SK-N-SH treated with all-trans-retinoic acid at 6 μM for 48 hours (cell line): ENCODE results near the gene TRMT61A.
A peak's percentile ranks its signal among the peaks of the same experiment; 100 is the strongest.

Experiments used
- ATAC-seq: fragments of 200-7000 bp; cut with Tn5 transposase; 3 replicates; pipeline ENCODE4 v1.9.1; 2020; ENCODE audit warnings: mild to moderate bottlenecking, moderate library complexity
- ARNTL ChIP-seq: fragments of 450-650 bp; formaldehyde crosslinking; IDR thresholded peaks from 2 replicates; pipeline ENCODE4 v1.5.0; 2020; ENCODE audit warnings: low read depth, mild to moderate bottlenecking, moderate library complexity, borderline replicate concordance
- BACH2 ChIP-seq: fragments of 250-450 bp; sonication (Bioruptor Pico); IDR thresholded peaks from 2 replicates; pipeline ENCODE4 v1.9.0; 2021; ENCODE audit warnings: mild to moderate bottlenecking, borderline replicate concordance
- CREB5 ChIP-seq: fragments of 250-450 bp; sonication (Bioruptor Pico); IDR thresholded peaks from 2 replicates; pipeline ENCODE4 v1.5.1; 2020; ENCODE audit warnings: low read depth, mild to moderate bottlenecking, moderate library complexity
- CSDC2 ChIP-seq: fragments of 250-450 bp; sonication (Bioruptor Pico); IDR thresholded peaks from 2 replicates; pipeline ENCODE4 v1.5.0; 2020; ENCODE audit warnings: mild to moderate bottlenecking, moderate library complexity
- CSRNP3 ChIP-seq: fragments of 250-450 bp; sonication (Bioruptor Pico); IDR thresholded peaks from 2 replicates; pipeline ENCODE4 v1.5.1; 2021; ENCODE audit warnings: mild to moderate bottlenecking, moderate library complexity
- ESRRG ChIP-seq: fragments of 250-450 bp; sonication (Bioruptor Pico); IDR thresholded peaks from 2 replicates; pipeline ENCODE4 v1.6.1; 2021; ENCODE audit warnings: mild to moderate bottlenecking
- GLIS3 ChIP-seq: fragments of 250-450 bp; sonication (Bioruptor Pico); IDR thresholded peaks from 2 replicates; pipeline ENCODE4 v1.5.0; 2020; ENCODE audit warnings: mild to moderate bottlenecking, moderate library complexity
- OSR1 ChIP-seq: fragments of 250-450 bp; sonication (Bioruptor Pico); IDR thresholded peaks from 2 replicates; pipeline ENCODE4 v1.8.0; 2022; ENCODE audit warnings: moderate library complexity, mild to moderate bottlenecking, inconsistent platforms
- PATZ1 ChIP-seq: fragments of 250-450 bp; sonication (Bioruptor Pico); IDR thresholded peaks from 2 replicates; pipeline ENCODE4 v1.8.0; 2020; ENCODE audit warnings: mild to moderate bottlenecking, moderate library complexity, borderline replicate concordance
- POU6F1 ChIP-seq: fragments of 250-450 bp; sonication (Bioruptor Pico); IDR thresholded peaks from 2 replicates; pipeline ENCODE4 v1.8.0; 2021; ENCODE audit warnings: low read depth, mild to moderate bottlenecking, moderate library complexity, borderline replicate concordance
- PPARA ChIP-seq: fragments of 250-450 bp; sonication (Bioruptor Pico); IDR thresholded peaks from 2 replicates; pipeline ENCODE4 v1.5.0; 2020; ENCODE audit warnings: mild to moderate bottlenecking, borderline replicate concordance
- RARB ChIP-seq: fragments of 250-450 bp; sonication (Bioruptor Pico); IDR thresholded peaks from 2 replicates; pipeline ENCODE4 v1.8.0; 2021; ENCODE audit warnings: mild to moderate bottlenecking, moderate library complexity
- SNAI2 ChIP-seq: fragments of 250-450 bp; sonication (Bioruptor Pico); IDR thresholded peaks from 2 replicates; pipeline ENCODE4 v1.5.0; 2020; ENCODE audit warnings: mild to moderate bottlenecking, moderate library complexity
- TCF4 ChIP-seq: fragments of 250-450 bp; sonication (Bioruptor Pico); IDR thresholded peaks from 2 replicates; pipeline ENCODE4 v1.8.0; 2021; ENCODE audit warnings: mild to moderate bottlenecking, moderate library complexity, borderline replicate concordance
- ZC3H10 ChIP-seq: fragments of 250-450 bp; sonication (Bioruptor Pico); IDR thresholded peaks from 2 replicates; pipeline ENCODE4 v1.5.1; 2021; ENCODE audit warnings: mild to moderate bottlenecking, moderate library complexity
- ZFP3 ChIP-seq: fragments of 250-450 bp; sonication (Bioruptor Pico); IDR thresholded peaks from 2 replicates; pipeline ENCODE4 v1.5.0; 2020; ENCODE audit warnings: mild to moderate bottlenecking, moderate library complexity
- ZFP30 ChIP-seq: fragments of 450-650 bp; formaldehyde crosslinking; IDR thresholded peaks from 2 replicates; pipeline ENCODE4 v1.5.0; 2022; ENCODE audit warnings: mild to moderate bottlenecking, moderate library complexity
- ZNF565 ChIP-seq: fragments of 450-650 bp; formaldehyde crosslinking; conservative IDR thresholded peaks from 2 replicates; pipeline ENCODE4 v1.5.0; 2020; ENCODE audit warnings: low read depth, mild to moderate bottlenecking, moderate library complexity
- ZNF70 ChIP-seq: fragments of 450-650 bp; formaldehyde crosslinking; IDR thresholded peaks from 2 replicates; pipeline ENCODE4 v1.5.0; 2020; ENCODE audit warnings: mild to moderate bottlenecking, moderate library complexity
- ZNF8 ChIP-seq: fragments of 450-650 bp; formaldehyde crosslinking; IDR thresholded peaks from 2 replicates; pipeline ENCODE4 v1.5.0; 2020; ENCODE audit warnings: mild to moderate bottlenecking, moderate library complexity

Gene TRMT61A

GRCh38 chr14:103516426-103517173 is 12.4 kb upstream of the TRMT61A start:
- ATAC-seq: no peak
- no peak for TF ChIP-seq PATZ1 (CRISPR knock-in tag)
- TF ChIP-seq RARB: no peak
- TF ChIP-seq BACH2 (CRISPR knock-in tag): no peak
- no peak for TF ChIP-seq CREB5 (CRISPR knock-in tag)
- TF ChIP-seq OSR1: no peak
- TF ChIP-seq GLIS3 (CRISPR knock-in tag): no peak
- no peak for TF ChIP-seq ZNF565 (CRISPR knock-in tag)
- TF ChIP-seq ARNTL (CRISPR knock-in tag): no peak
- TF ChIP-seq ZFP3 (CRISPR knock-in tag): no peak
- no peak for TF ChIP-seq SNAI2 (CRISPR knock-in tag)
- TF ChIP-seq, all 23 proteins: peak for 0

GRCh38 chr14:103517174-103517566 is 11.8 kb upstream of the TRMT61A start:
- no peak for ATAC-seq
- TF ChIP-seq ESRRG (CRISPR knock-in tag) (no peak), ZFP30 (CRISPR knock-in tag) (no peak), TCF4 (CRISPR knock-in tag) (no peak), PATZ1 (CRISPR knock-in tag) (no peak), CSRNP3 (CRISPR knock-in tag) (no peak), GLIS3 (CRISPR knock-in tag) (no peak), RARB (no peak), BACH2 (CRISPR knock-in tag) (no peak), ZNF8 (CRISPR knock-in tag) (no peak), ZC3H10 (CRISPR knock-in tag) (no peak), SNAI2 (CRISPR knock-in tag) (no peak)

- no peak for TF ChIP-seq SNAI2 (CRISPR knock-in tag)
- no peak for TF ChIP-seq ZNF8 (CRISPR knock-in tag)
- no peak for TF ChIP-seq CSDC2 (CRISPR knock-in tag)
- TF ChIP-seq ZFP30 (CRISPR knock-in tag): no peak
- TF ChIP-seq RARB: no peak
- no peak for TF ChIP-seq ZFP3 (CRISPR knock-in tag)
- TF ChIP-seq GLIS3 (CRISPR knock-in tag): no peak
- no peak for TF ChIP-seq PATZ1 (CRISPR knock-in tag)
- no peak for TF ChIP-seq BACH2 (CRISPR knock-in tag)
- TF ChIP-seq ZNF70 (CRISPR knock-in tag): no peak
- TF ChIP-seq POU6F1: no peak
- no peak for TF ChIP-seq OSR1
- no peak for TF ChIP-seq ZNF565 (CRISPR knock-in tag)
- TF ChIP-seq PPARA: no peak
- TF ChIP-seq CSRNP3 (CRISPR knock-in tag): no peak
- TF ChIP-seq ESRRG (CRISPR knock-in tag): no peak
- ATAC-seq: peak; percentile 13
Observed at GRCh38 chr14:103517721-103518421, 11.1 kb upstream of the TRMT61A start.
